K562 (cell line): ENCODE measurements around the gene CPN2. TPM values are rescaled to one million over a fixed set of nuclear protein-coding genes. Genes with fewer than 3 reads are reported as not detected.
A peak's percentile ranks its signal among the peaks of the same experiment; 100 is the strongest.

Experiments used
- ARID4B ChIP-seq: sonication (generic); formaldehyde crosslinking; IDR thresholded peaks from 2 replicates; pipeline ENCODE4 v1.8.0; 2022; ENCODE audit warnings: mild to moderate bottlenecking, missing genetic modification reagents
- ATF3 ChIP-seq, 2 experiments: fragments of 450-650 bp in 1 of 2; sonication (generic) in 1 of 2; formaldehyde crosslinking in 1 of 2; IDR thresholded peaks in 1 of 2; conservative IDR thresholded peaks in 1 of 2; 2 replicates each; pipeline versions ENCODE4 v1.6.1 to v1.8.1; 2016 to 2023; ENCODE audit warnings: mild to moderate bottlenecking in 2 of 2, moderate library complexity in 2 of 2, inconsistent platforms in 1 of 2, missing genetic modification reagents in 1 of 2
- ATF4 ChIP-seq: fragments of 450-650 bp; formaldehyde crosslinking; IDR thresholded peaks from 2 replicates; pipeline ENCODE4 v1.4.0; 2022; ENCODE audit warnings: mild to moderate bottlenecking, moderate library complexity
- BRF1 ChIP-seq: IDR thresholded peaks from 3 replicates; pipeline ENCODE4 v1.6.1; 2011; ENCODE audit warnings: borderline replicate concordance, mild to moderate bottlenecking; ENCODE audit not compliant: insufficient read length; ENCODE audit errors: extremely low read depth
- BRF2 ChIP-seq: IDR thresholded peaks from 3 replicates; pipeline ENCODE4 v1.6.1; 2011; ENCODE audit warnings: borderline replicate concordance, mild to moderate bottlenecking; ENCODE audit not compliant: insufficient read length, insufficient read depth
- ELF4 ChIP-seq: fragments of 450-650 bp; formaldehyde crosslinking; IDR thresholded peaks from 2 replicates; pipeline ENCODE4 v1.4.0; 2022; ENCODE audit warnings: missing genetic modification characterization
- HMGN3 ChIP-seq: IDR thresholded peaks from 2 replicates; pipeline ENCODE4 v1.6.1; 2011; ENCODE audit warnings: borderline replicate concordance, low read depth, mild to moderate bottlenecking, mixed read lengths, low read length; ENCODE audit not compliant: insufficient read length; ENCODE audit errors: extremely low read depth
- KDM4B ChIP-seq, 2 experiments: fragments of 450-650 bp in 1 of 2; sonication (generic) in 1 of 2; IDR thresholded peaks; 2 replicates each; pipeline ENCODE4 v1.6.1; 2016 to 2017; ENCODE audit warnings: borderline replicate concordance in 2 of 2, antibody characterized with exemption in 1 of 2, low read depth in 1 of 2, mild to moderate bottlenecking in 1 of 2
- STAG1 ChIP-seq: sonication (generic); formaldehyde crosslinking; IDR thresholded peaks from 2 replicates; pipeline ENCODE4 v1.5.0; 2020; ENCODE audit warnings: missing genetic modification reagents, borderline replicate concordance
- ZBTB17 ChIP-seq: fragments of 450-650 bp; formaldehyde crosslinking; IDR thresholded peaks from 2 replicates; pipeline ENCODE4 v1.4.0; 2020; ENCODE audit warnings: mild to moderate bottlenecking
- ZFP1 ChIP-seq: fragments of 450-650 bp; formaldehyde crosslinking; IDR thresholded peaks from 2 replicates; pipeline ENCODE4 v1.4.0; 2020; ENCODE audit warnings: mild to moderate bottlenecking, mixed read lengths
- ZNF140 ChIP-seq: fragments of 250-450 bp; sonication (Bioruptor Pico); IDR thresholded peaks from 2 replicates; pipeline ENCODE4 v1.8.0; 2021; ENCODE audit warnings: moderate library complexity, mild to moderate bottlenecking, inconsistent platforms
- ZNF311 ChIP-seq: fragments of 250-450 bp; sonication (Bioruptor Pico); IDR thresholded peaks from 2 replicates; pipeline ENCODE4 v1.4.0; 2020; ENCODE audit warnings: mild to moderate bottlenecking, moderate library complexity
- ZNF449 ChIP-seq: fragments of 250-450 bp; sonication (Bioruptor Pico); IDR thresholded peaks from 2 replicates; pipeline ENCODE4 v1.8.0; 2022; ENCODE audit warnings: moderate library complexity, mild to moderate bottlenecking, inconsistent platforms
- ZNF764 ChIP-seq: fragments of 250-450 bp; sonication (Bioruptor Pico); IDR thresholded peaks from 2 replicates; pipeline ENCODE4 v1.4.0; 2020; ENCODE audit warnings: low read depth, mild to moderate bottlenecking, moderate library complexity
- polyA plus RNA-seq, 8 experiments: library from polyadenylated mRNA; depleted of rRNA in 4 of 8; stranded (reverse) in 5 of 8; unstranded in 3 of 8; fragments of >200 nt; fragmentation: Nextera tagmentation in 2 of 8; fragmentation: Illumina TruSeq in 1 of 8; extraction: Ambion mirVana in 2 of 8; extraction: Trizol in 1 of 8; gene quantifications; 2 replicates each; pipeline versions ENCODE4 v1.2.1 to v1.2.3, GENCODE V29; 2011 to 2014; ENCODE audit warnings: inconsistent platforms in 1 of 8, missing spikeins in 1 of 8
- total RNA-seq, 7 experiments: library from RNA; depleted of rRNA in 6 of 7; stranded (reverse); fragments of >200 nt in 6 of 7; fragmentation: Illumina TruSeq in 2 of 7; extraction: Trizol in 2 of 7; gene quantifications; 2 replicates each; pipeline versions ENCODE4 v1.2.1 to v1.2.3, GENCODE V29; 2011 to 2021; ENCODE audit warnings: low replicate concordance in 1 of 7

Gene CPN2
- total and polyA plus RNA-seq, 9 of the 15 experiments (the other 6 are each of a cell fraction or from before 2014, with no cell fraction given) = not detected

GRCh38 chr3:194327218-194328052 is 23.7 kb downstream of the CPN2 start (continued):
- no peak for TF ChIP-seq KDM4B (IDR thresholded peaks at IDR 0.05; ENCODE audit: borderline replicate concordance in 2 of 2, low read depth in 1 of 2)
- 0 out of 2 replicates have a peak, but pooled peaks have one; percentile 2 for TF ChIP-seq STAG1
- TF ChIP-seq ZFP1 (CRISPR knock-in tag) = no peak
- TF ChIP-seq BRF2 = no peak
- no peak for TF ChIP-seq ATF3 (IDR thresholded peaks at IDR 0.05)
- no peak for TF ChIP-seq ATF3 (CRISPR knock-in tag; conservative IDR thresholded peaks at IDR 0.05)
- TF ChIP-seq BRF1 = no peak
- TF ChIP-seq ZBTB17 = no peak
- TF ChIP-seq ZNF140 (CRISPR knock-in tag) = no peak
- no peak for TF ChIP-seq ATF4 (CRISPR knock-in tag)
- TF ChIP-seq ZNF311 (CRISPR knock-in tag) = no peak
- TF ChIP-seq HMGN3 = no peak
- TF ChIP-seq ARID4B (CRISPR knock-in tag) = peak; percentile 8; the same call in 1 of the 2 replicates
- no peak for TF ChIP-seq ZNF764 (CRISPR knock-in tag)
- no peak for TF ChIP-seq ZNF449
- TF ChIP-seq ELF4 = peak; percentile 68; the same call in 1 of the 2 replicates
